AG04450 (cell line): Measurements from ENCODE around the gene SKAP1. TPM values are rescaled to one million over a fixed set of nuclear protein-coding genes. Genes with fewer than 3 reads are reported as not detected.

ENCODE experiments used
- CTCF ChIA-PET: fragments of 300-600, 350-600 bp; formaldehyde crosslinking; extraction: SDS; loops from one replicate; lab custom pipeline; 2022; ENCODE audit warnings: antibody characterized with exemption, inconsistent platforms; lab: Charles Lee
- POLR2A ChIA-PET: fragments of 350-600 bp; formaldehyde crosslinking; extraction: SDS; loops from one replicate; lab custom pipeline; 2021; ENCODE audit warnings: antibody characterized with exemption, inconsistent platforms; lab: Yijun Ruan, JAX
- DNase-seq: peaks from one replicate; pipeline ENCODE4 v3.0.0-alpha.2; 2011; ENCODE audit warnings: low read depth, low spot score
- H3K27ac ChIP-seq: one replicate; pipeline ENCODE4 v1.5.1; 2012; ENCODE audit warnings: low read depth, low read length, control low read depth
- H3K27me3 ChIP-seq: one replicate; pipeline ENCODE4 v1.6.0; 2012; ENCODE audit warnings: low read length; ENCODE audit not compliant: control insufficient read depth, insufficient read depth
- H3K4me3 ChIP-seq: 2 replicates; pipeline ENCODE4 v1.5.1; 2011; ENCODE audit warnings: mild to moderate bottlenecking, low read depth, low read length, control low read depth
- H3K9me3 ChIP-seq: 2 replicates; pipeline ENCODE4 v1.5.1; 2012; ENCODE audit warnings: low read length; ENCODE audit not compliant: control insufficient read depth, insufficient read depth
- CTCF ChIP-seq: IDR thresholded peaks from 2 replicates; pipeline ENCODE4 v1.5.1; 2011; ENCODE audit warnings: low read depth, low read length, control low read depth, inconsistent platforms
- polyA plus RNA-seq: library from polyadenylated mRNA; depleted of rRNA; stranded (reverse); fragments of >200 nt; gene quantifications from 2 replicates; pipeline ENCODE4 v1.2.3, GENCODE V29; 2011

SKAP1 gene
- polyA plus RNA-seq, 1 experiment: not detected

- DNase-seq: no peak
- CTCF ChIA-PET: no interaction called here
Observed at GRCh38 chr17:48270899-48271298, 159.1 kb downstream of the SKAP1 start.

DNA sequence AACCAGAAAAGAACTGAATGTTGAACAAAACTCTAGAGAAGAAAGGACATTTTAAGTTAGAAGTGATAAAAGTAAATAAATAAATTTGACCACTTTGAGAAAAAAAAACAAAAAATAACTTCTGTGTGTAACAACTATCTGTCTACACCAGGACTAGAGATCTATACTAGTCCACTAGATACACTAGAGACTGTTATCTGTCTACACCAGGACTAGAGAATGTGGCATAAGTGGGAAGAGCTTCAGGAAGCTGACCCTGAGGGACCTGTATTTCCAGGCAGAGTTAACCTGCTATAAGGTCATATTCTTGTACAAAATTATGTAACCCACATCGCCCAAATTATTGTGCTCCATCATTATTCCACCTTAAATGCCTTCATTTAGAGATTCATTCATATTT, 160.8 kb downstream of the SKAP1 start:
- no peak overlapping the region for H3K4me3 ChIP-seq
- H3K27ac ChIP-seq: no peak overlapping the region
- POLR2A ChIA-PET: no interaction called here
- DNase-seq: no peak
- no peak for TF ChIP-seq CTCF
- CTCF ChIA-PET: interaction anchor here (0.7 to 1.5 kb wide), 2 partner anchors 10 to 349 kb away, joined by 3 to 6 read pairs; no protein-coding TSS in a partner anchor
- peaks cover 10% of the 10 kb centered on the region for H3K27me3 ChIP-seq
- H3K9me3 ChIP-seq: no peaks in the 10 kb centered on the region

More at GRCh38 chr17:48270899-48271298, 159.1 kb downstream of the SKAP1 start:
- H3K27me3 ChIP-seq: peaks cover 12% of the 10 kb centered on the region
- no peak overlapping the region for H3K27ac ChIP-seq
- TF ChIP-seq CTCF: no peak
- POLR2A ChIA-PET: no interaction called here
- no peaks in the 10 kb centered on the region for H3K9me3 ChIP-seq
- no peak overlapping the region for H3K4me3 ChIP-seq

DNA sequence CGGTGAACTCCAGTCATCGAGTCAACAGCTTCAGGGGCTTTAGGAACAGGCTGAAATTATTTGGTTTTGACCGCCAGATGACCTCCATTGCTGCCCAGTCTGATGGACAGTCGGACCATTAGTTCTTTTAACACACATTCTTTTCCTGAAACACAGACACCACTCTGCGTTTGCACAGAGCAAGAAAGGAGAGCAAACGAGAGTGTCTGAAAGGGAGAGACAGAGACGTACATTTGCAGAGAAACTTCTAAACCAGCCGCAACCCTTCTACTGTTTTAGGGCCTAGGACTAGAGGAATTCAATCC, 166.3 kb downstream of the SKAP1 start:
- TF ChIP-seq CTCF: no peak
- ChIA-PET POLR2A (no interaction called here), CTCF (interaction anchor here (0.8 to 3.3 kb wide), 11 partner anchors 9 to 358 kb away, joined by 3 to 19 read pairs (median 5); partner anchors contain the start of gene HOXB5)
- Histone ChIP-seq H3K4me3 (no peak overlapping the region), H3K27me3 (peaks cover 9% of the 10 kb centered on the region), H3K9me3 (no peaks in the 10 kb centered on the region), H3K27ac (no peak overlapping the region)
- no peak for DNase-seq

DNA sequence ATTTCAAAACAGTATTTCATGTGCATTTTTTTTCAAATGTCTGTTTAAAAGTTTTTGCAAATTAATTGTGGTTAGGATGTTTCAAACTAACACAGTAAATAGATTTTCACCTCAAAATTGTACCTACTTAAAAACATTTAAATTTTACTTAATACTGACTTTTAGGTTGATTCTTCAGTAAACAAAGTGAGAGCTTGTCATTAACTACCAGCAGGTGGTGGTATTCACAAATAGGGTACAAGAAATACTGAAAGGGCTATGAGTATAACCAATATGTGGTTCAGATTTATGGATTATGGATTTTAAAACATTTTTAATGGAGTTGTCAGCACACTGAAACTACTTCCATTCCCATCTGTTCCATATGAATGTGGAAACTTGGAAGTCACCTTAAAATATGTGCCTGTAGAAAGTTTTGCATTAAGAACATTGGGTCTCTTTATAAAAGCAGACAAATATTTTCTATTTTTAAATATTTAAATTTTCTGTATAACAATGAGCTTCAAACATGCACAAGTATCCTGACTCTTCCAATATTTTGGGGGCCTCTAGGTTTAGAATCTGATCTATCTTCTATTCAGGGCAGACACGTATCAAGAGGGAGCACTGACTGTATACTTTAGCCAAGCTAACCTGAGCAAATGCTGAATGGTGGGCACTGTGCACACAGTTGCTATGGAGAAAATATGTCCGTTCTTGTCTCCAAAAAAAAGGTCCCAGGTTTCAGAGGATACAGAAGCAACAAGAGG, 166.9 kb downstream of the SKAP1 start:
- ChIA-PET POLR2A (no interaction called here), CTCF (interaction anchor here (0.5 to 3.3 kb wide), 18 partner anchors 10 to 432 kb away, joined by 3 to 19 read pairs (median 4); partner anchors contain the start of gene HOXB5)
- peak; percentile 54 for TF ChIP-seq CTCF
- DNase-seq: no peak
- H3K27me3 ChIP-seq: peaks cover 11% of the 10 kb centered on the region
- H3K27ac ChIP-seq: no peak overlapping the region
- H3K9me3 ChIP-seq: no peaks in the 10 kb centered on the region
- no peak overlapping the region for H3K4me3 ChIP-seq

GRCh38 chr17:48261297-48261880, 168.6 kb downstream of the SKAP1 start:
- Histone ChIP-seq H3K9me3 (no peaks in the 10 kb centered on the region), H3K27me3 (peaks cover 26% of the 10 kb centered on the region), H3K27ac (no peak overlapping the region), H3K4me3 (no peak overlapping the region)
- ChIA-PET POLR2A (no interaction called here), CTCF (interaction anchor here (0.5 to 3.3 kb wide), 4 partner anchors 47 to 624 kb away, joined by 3 to 19 read pairs (median 7); no protein-coding TSS in a partner anchor)
- no peak for DNase-seq
- peak; percentile 53 for TF ChIP-seq CTCF
